Lower leg skin (tissue), 4 donors: Measurements from ENCODE around the gene RNF4. TPM values are rescaled to one million over a fixed set of nuclear protein-coding genes. Genes with fewer than 3 reads are reported as not detected.

Source experiments
- DNase-seq, 2 donors: peaks; one replicate each; pipeline ENCODE4 v3.0.0-alpha.2; 2019; ENCODE audit warnings: low spot score in 2 of 2
- H3K4me3 ChIP-seq: fragments of 200-600 bp; sonication (generic); 2 replicates; pipeline ENCODE4 v1.5.1; 2017; ENCODE audit warnings: mild to moderate bottlenecking, low read depth; ENCODE audit not compliant: poor library complexity, severe bottlenecking
- POLR2A ChIP-seq, 2 donors: fragments of 450-650 bp; IDR thresholded peaks; one replicate each; pipeline ENCODE4 v1.6.1; 2016 to 2017; ENCODE audit warnings: antibody characterized with exemption in 2 of 2, mild to moderate bottlenecking in 1 of 2, moderate library complexity in 1 of 2
- WGBS, 2 donors: methylation state at CpG; one replicate each; pipeline ENCODE4 v1.1.5; 2018; 5-methylcytosine and 5-hydroxymethylcytosine counted together
- intact Hi-C: fragments of 100-400 bp; cut with DNase I; formaldehyde crosslinking; loops from one replicate; pipeline ENCODE4 v1.15.0; 2023; ENCODE audit warnings: low total_unique reads
- total RNA-seq, 4 donors: library from RNA; depleted of rRNA; stranded (reverse); fragments of >200 nt; gene quantifications; one replicate each; pipeline ENCODE4 v1.1.0, GENCODE V29; 2016
- TF ChIP-seq, protein P1 (sequence below), 3 donors: fragments of 450-650 bp; IDR thresholded peaks; one replicate each; pipeline ENCODE4 v1.5.1; 2016; ENCODE audit warnings: antibody characterized with exemption in 3 of 3, mild to moderate bottlenecking in 3 of 3, moderate library complexity in 2 of 3

RNF4 gene
- total RNA-seq, result 10 to 100 TPM; 30.4 to 44.0 (median 37.9) TPM

DNA sequence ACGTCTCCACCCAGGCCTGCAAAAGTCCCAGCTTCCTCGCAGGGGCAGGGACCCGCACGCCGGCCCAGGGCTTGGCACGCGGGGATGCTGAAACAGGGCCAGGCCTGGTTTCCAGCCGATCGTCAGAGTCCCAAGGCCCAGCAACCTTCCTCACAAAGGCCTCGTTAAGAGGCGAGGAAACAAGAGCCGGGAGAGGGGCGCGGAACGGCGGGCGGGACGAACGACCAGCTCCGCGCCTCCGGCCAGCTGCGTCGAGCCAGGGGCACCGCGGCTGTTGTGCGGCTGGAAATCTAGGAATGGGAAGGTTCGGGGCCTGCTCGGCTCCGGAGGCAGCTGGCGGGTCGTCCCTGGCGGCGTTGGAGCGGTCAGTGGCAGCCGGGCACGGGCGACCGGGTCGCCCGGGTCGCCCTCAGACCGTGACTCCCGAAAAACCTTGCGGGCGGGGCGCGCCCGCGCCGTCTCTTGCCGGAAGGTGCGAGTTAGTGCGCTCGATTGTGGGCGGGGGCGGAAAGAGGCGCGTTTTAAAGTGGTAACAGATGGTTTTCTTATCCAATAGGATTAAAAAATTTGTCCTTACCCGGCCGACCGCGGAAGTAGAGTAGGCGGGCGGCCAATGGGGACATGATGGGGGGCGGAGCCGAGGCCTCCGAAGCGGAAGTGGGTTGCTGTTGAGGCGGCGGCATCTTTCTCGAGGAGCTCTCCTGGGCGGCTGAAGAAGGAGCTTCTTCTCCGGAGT lies at the start of gene RNF4:
Gene RNF4 (plus strand): TSS at position 651 of the 736 bp plus-strand sequence. CDS start 21,388 bp downstream, outside the sequence.
- intact Hi-C loops, result no loop called here
- 1% methylated on average over 53 to 73 of the region's 74 CpGs for WGBS, 2 donors
- TF ChIP-seq, protein P1, sequence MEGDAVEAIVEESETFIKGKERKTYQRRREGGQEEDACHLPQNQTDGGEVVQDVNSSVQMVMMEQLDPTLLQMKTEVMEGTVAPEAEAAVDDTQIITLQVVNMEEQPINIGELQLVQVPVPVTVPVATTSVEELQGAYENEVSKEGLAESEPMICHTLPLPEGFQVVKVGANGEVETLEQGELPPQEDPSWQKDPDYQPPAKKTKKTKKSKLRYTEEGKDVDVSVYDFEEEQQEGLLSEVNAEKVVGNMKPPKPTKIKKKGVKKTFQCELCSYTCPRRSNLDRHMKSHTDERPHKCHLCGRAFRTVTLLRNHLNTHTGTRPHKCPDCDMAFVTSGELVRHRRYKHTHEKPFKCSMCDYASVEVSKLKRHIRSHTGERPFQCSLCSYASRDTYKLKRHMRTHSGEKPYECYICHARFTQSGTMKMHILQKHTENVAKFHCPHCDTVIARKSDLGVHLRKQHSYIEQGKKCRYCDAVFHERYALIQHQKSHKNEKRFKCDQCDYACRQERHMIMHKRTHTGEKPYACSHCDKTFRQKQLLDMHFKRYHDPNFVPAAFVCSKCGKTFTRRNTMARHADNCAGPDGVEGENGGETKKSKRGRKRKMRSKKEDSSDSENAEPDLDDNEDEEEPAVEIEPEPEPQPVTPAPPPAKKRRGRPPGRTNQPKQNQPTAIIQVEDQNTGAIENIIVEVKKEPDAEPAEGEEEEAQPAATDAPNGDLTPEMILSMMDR (IDR thresholded peaks at IDR 0.05), result no peak
- TF ChIP-seq POLR2A (IDR thresholded peaks at IDR 0.05), result no peak
- DNase-seq, result peak; percentile 97 to 99
- peak within 1 kb of the TSS; percentile 97 for H3K4me3 ChIP-seq

DNA sequence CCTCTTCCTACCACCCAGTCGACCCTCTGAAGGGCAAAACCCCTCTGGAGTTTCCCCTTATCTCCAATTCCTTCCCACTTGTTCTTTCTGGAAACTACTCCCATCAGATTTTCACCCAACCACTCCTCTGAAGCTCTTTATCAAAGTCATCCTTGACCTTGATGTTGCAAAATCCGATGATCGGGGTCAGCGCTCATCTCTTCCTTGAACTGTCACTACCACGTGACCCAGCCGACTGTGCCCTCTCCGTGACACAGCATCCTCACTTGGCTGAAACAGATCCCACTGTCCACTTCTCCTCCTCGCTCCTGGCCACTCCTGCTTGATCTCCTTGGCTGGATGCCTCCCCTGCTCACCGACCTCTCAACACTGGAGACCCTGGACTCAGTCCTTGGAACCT lies 49.1 kb upstream of the RNF4 start:
- DNase-seq, result no peak
- TF ChIP-seq POLR2A (IDR thresholded peaks at IDR 0.05), result no peak
- TF ChIP-seq, protein P1 (IDR thresholded peaks at IDR 0.05), result no peak
- WGBS, 2 donors, result 58 to 60% methylated on average over 9 of the region's 9 CpGs
- H3K4me3 ChIP-seq, result no peak overlapping the region
- intact Hi-C loops, result no loop called here

DNA sequence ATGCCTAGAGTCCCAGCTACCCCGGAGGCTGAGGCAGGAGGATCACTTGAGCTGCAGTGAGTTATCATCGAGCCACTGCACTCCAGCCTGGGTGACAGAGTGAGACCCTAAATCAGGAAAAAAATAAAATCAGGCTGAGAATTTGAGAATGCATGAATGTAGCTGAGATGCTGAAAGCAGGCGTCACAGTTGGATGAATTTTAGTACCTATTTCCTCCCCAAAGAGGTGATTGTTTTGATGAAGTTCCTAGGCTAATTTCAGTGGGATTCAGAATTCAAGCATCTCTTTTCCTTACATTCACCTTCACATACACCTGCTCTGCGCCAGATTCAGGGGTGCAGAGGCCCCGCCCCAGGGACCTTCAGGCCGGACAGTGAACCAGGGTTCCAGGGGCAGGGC lies 47.0 kb upstream of the RNF4 start:
- 83 to 85% methylated on average over 6 of the region's 6 CpGs for WGBS, 2 donors
- H3K4me3 ChIP-seq, result no peak overlapping the region
- no peak for DNase-seq
- intact Hi-C loops, result no loop called here
- TF ChIP-seq POLR2A (IDR thresholded peaks at IDR 0.05), result no peak
- TF ChIP-seq, protein P1 (IDR thresholded peaks at IDR 0.05), result no peak

DNA sequence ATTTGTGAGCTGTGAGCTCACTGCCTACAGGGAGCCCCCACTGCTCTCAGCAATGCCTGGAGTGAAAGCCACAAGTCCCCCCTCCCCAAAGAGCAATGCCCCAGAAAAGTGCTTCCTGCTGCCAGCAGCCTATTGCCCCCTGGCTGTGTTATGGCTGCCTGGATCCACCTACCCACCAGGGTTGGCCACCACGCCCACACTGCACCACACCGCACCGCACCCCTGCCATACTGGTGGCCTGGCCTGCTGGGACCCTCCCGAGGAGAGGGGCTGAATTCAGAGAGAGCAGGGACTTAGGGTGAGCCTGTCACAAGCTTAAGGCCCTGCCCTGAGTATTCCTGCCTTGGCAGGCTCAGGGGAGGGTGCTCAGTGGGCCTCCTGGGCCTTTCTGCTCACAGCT lies 45.8 kb upstream of the RNF4 start:
- DNase-seq, result no peak
- intact Hi-C loops, result no loop called here
- TF ChIP-seq POLR2A (IDR thresholded peaks at IDR 0.05), result no peak
- TF ChIP-seq, protein P1 (IDR thresholded peaks at IDR 0.05), result no peak
- H3K4me3 ChIP-seq, result no peak overlapping the region
- WGBS, 2 donors, result 64 to 73% methylated on average over 4 of the region's 4 CpGs

- 71 to 80% methylated on average over 10 of the region's 10 CpGs for WGBS, 2 donors
- H3K4me3 ChIP-seq, result no peak overlapping the region
- intact Hi-C loops, result no loop called here
- no peak for DNase-seq
- TF ChIP-seq, protein P1 (IDR thresholded peaks at IDR 0.05), result no peak
- no peak for TF ChIP-seq POLR2A (IDR thresholded peaks at IDR 0.05)
Measured at GRCh38 chr4:2423695-2424094, 45.2 kb upstream of the RNF4 start.

GRCh38 chr4:2424581-2424980 lies 44.3 kb upstream of the RNF4 start:
- DNase-seq, result no peak
- intact Hi-C loops, result no loop called here
- H3K4me3 ChIP-seq, result no peak overlapping the region
- no peak for TF ChIP-seq POLR2A (IDR thresholded peaks at IDR 0.05)
- TF ChIP-seq, protein P1 (IDR thresholded peaks at IDR 0.05), result no peak
- 52 to 80% methylated on average over 9 to 10 of the region's 10 CpGs for WGBS, 2 donors
